SK-N-MC (cell line): Measurements from ENCODE around the gene ACLY.

Experiments
- EZH2 ChIP-seq: fragments of 200-600 bp; sonication (generic); IDR thresholded peaks from one replicate; pipeline ENCODE4 v1.6.1; 2017; ENCODE audit warnings: antibody characterized with exemption
- FOXP2 ChIP-seq: optimal IDR thresholded peaks from 2 replicates; pipeline ENCODE3; 2011; ENCODE audit warnings: mild to moderate bottlenecking, moderate library complexity; ENCODE audit not compliant: insufficient read depth; ENCODE audit errors: extremely low read length, control extremely low read depth
- POLR2AphosphoS5 ChIP-seq: IDR thresholded peaks from 2 replicates; pipeline ENCODE4 v1.6.1; 2012; ENCODE audit warnings: mild to moderate bottlenecking, low read depth, low read length, borderline replicate concordance

- TF ChIP-seq EZH2: no peak
- TF ChIP-seq POLR2AphosphoS5: no peak
- TF ChIP-seq FOXP2: no peak
These were observed 100.7 kb downstream of the ACLY start for GRCh38 chr17:41818024-41818423.
